H1 (cell line): ENCODE data around the gene MIER2. TPM values are rescaled to one million over a fixed set of nuclear protein-coding genes. Genes with fewer than 3 reads are reported as not detected.

Experiments used
- CTCF ChIA-PET: fragments of 300-600 bp; sonication (Branson Sonifier 250); formaldehyde crosslinking; loops from one replicate; lab custom pipeline; 2021; ENCODE audit not compliant: partially characterized antibody; lab: Charles Lee
- POLR2A ChIA-PET: fragments of 300-600 bp; sonication (Branson Sonifier 250); formaldehyde crosslinking; loops from one replicate; lab custom pipeline; 2021; ENCODE audit warnings: inconsistent platforms; ENCODE audit not compliant: partially characterized antibody; lab: Charles Lee
- DNase-seq, 2 experiments: peaks; one replicate each; pipeline versions ENCODE4 v3.0.0 to v3.0.0-alpha.2; 2010 to 2022; ENCODE audit warnings: low spot score in 2 of 2, low read depth in 1 of 2, mixed read lengths in 1 of 2
- FAIRE-seq: peaks from 2 replicates; lab custom pipeline; 2011; peaks lifted over from hg19 to GRCh38; lab: Jason Lieb, UNC
- H2AFZ ChIP-seq: 2 replicates; pipeline ENCODE4 v1.8.1; 2012; ENCODE audit warnings: low read length, inconsistent platforms
- H2AK5ac ChIP-seq: 2 replicates; pipeline ENCODE4 v1.6.1; 2013; ENCODE audit warnings: low read depth, low read length
- H2BK120ac ChIP-seq: replicated peaks from 2 replicates; pipeline ENCODE3; 2013; ENCODE audit warnings: low read depth, low read length, inconsistent platforms
- H2BK12ac ChIP-seq: 2 replicates; pipeline ENCODE4 v1.6.1; 2013; ENCODE audit warnings: low read depth, low read length
- H2BK15ac ChIP-seq: 2 replicates; pipeline ENCODE4 v1.6.1; 2013; ENCODE audit warnings: low read length
- H2BK20ac ChIP-seq: 2 replicates; pipeline ENCODE4 v1.6.1; 2013; ENCODE audit warnings: low read length
- H2BK5ac ChIP-seq: 2 replicates; pipeline ENCODE4 v1.6.1; 2013; ENCODE audit warnings: low read depth, low read length
- H3K14ac ChIP-seq: 2 replicates; pipeline ENCODE4 v1.6.1; 2013; ENCODE audit warnings: inconsistent platforms; ENCODE audit not compliant: insufficient read length
- H3K18ac ChIP-seq: 2 replicates; pipeline ENCODE4 v1.6.1; 2013; ENCODE audit warnings: low read length; ENCODE audit errors: extremely low read depth
- H3K23ac ChIP-seq: 2 replicates; pipeline ENCODE4 v1.6.1; 2013; ENCODE audit warnings: inconsistent platforms; ENCODE audit not compliant: insufficient read length
- H3K23me2 ChIP-seq: 2 replicates; pipeline ENCODE4 v1.6.1; 2013; ENCODE audit warnings: low read depth, low read length
- H3K27ac ChIP-seq: 2 replicates; pipeline ENCODE4 v1.6.1; 2011; ENCODE audit warnings: low read depth, low read length, inconsistent platforms
- H3K27me3 ChIP-seq, 4 experiments: replicated peaks in 1 of 4; 1 replicate in 1 of 4; 2 replicates in 3 of 4; pipeline versions ENCODE4 v1.6.1 to v1.8.1; 2011 to 2013; ENCODE audit warnings: low read length in 3 of 4, mild to moderate bottlenecking in 3 of 4, inconsistent platforms in 2 of 4, mixed read lengths in 2 of 4, moderate library complexity in 1 of 4; ENCODE audit not compliant: control insufficient read depth in 3 of 4, insufficient read depth in 3 of 4; ENCODE audit errors: extremely low read depth in 1 of 4
- H3K36me3 ChIP-seq, 4 experiments: 2 replicates each; pipeline versions ENCODE4 v1.6.1 to v1.8.1; 2011 to 2013; ENCODE audit warnings: mild to moderate bottlenecking in 4 of 4, low read length in 3 of 4, moderate library complexity in 2 of 4, control low read depth in 1 of 4, inconsistent platforms in 1 of 4; ENCODE audit not compliant: insufficient read depth in 4 of 4, control insufficient read depth in 2 of 4
- H3K4ac ChIP-seq: replicated peaks from 2 replicates; pipeline ENCODE3; 2013; ENCODE audit warnings: low read length, low read depth, mixed read lengths, inconsistent platforms; ENCODE audit not compliant: insufficient read length
- H3K4me1 ChIP-seq, 4 experiments: replicated peaks in 1 of 4; 1 replicate in 1 of 4; 2 replicates in 3 of 4; pipeline versions ENCODE4 v1.6.1 to v1.8.1; 2011 to 2013; ENCODE audit warnings: low read length in 3 of 4, inconsistent platforms in 2 of 4, mixed read lengths in 1 of 4; ENCODE audit not compliant: insufficient read depth in 4 of 4, control insufficient read depth in 3 of 4
- H3K4me2 ChIP-seq, 2 experiments: 2 replicates each; pipeline versions ENCODE4 v1.6.1 to v1.8.1; 2011 to 2013; ENCODE audit warnings: low read depth in 2 of 2, low read length in 2 of 2, control low read depth in 1 of 2, inconsistent platforms in 1 of 2, mild to moderate bottlenecking in 1 of 2; ENCODE audit not compliant: insufficient read depth in 1 of 2
- H3K4me3 ChIP-seq, 4 experiments: fragments of 200-600, 300-600 bp in 1 of 4; sonication (generic), shearing (Covaris generic), sonication (Bioruptor Twin) in 1 of 4; 2 replicates each; pipeline versions ENCODE4 v1.5.1 to v1.8.1; 2011 to 2016; ENCODE audit warnings: low read length in 4 of 4, low read depth in 3 of 4, control low read depth in 2 of 4, inconsistent platforms in 2 of 4, mild to moderate bottlenecking in 2 of 4, mixed read lengths in 1 of 4, moderate library complexity in 1 of 4; ENCODE audit not compliant: insufficient read depth in 2 of 4; ENCODE audit errors: extremely low read depth in 1 of 4
- H3K56ac ChIP-seq: replicated peaks from 2 replicates; pipeline ENCODE3; 2013; ENCODE audit warnings: low read depth, mild to moderate bottlenecking, mixed read lengths, low read length, inconsistent platforms; ENCODE audit not compliant: insufficient read length
- H3K79me1 ChIP-seq: 2 replicates; pipeline ENCODE4 v1.6.1; 2013; ENCODE audit warnings: low read depth, low read length, control low read depth
- H3K79me2 ChIP-seq, 2 experiments: 2 replicates each; pipeline versions ENCODE4 v1.6.1 to v1.8.1; 2012 to 2013; ENCODE audit warnings: low read length in 2 of 2, mild to moderate bottlenecking in 2 of 2, inconsistent platforms in 1 of 2; ENCODE audit not compliant: insufficient read depth in 2 of 2, control insufficient read depth in 1 of 2
- H3K9ac ChIP-seq, 4 experiments: replicated peaks in 1 of 4; 1 replicate in 1 of 4; 2 replicates in 3 of 4; pipeline versions ENCODE4 v1.6.1 to v1.8.1; 2011 to 2013; ENCODE audit warnings: low read depth in 3 of 4, low read length in 3 of 4, control low read depth in 2 of 4, mild to moderate bottlenecking in 2 of 4, moderate library complexity in 2 of 4, inconsistent platforms in 1 of 4; ENCODE audit errors: extremely low read depth in 1 of 4
- H3K9me3 ChIP-seq, 2 experiments: 2 replicates each; pipeline versions ENCODE4 v1.6.1 to v1.8.1; 2012 to 2013; ENCODE audit warnings: mild to moderate bottlenecking in 2 of 2, moderate library complexity in 2 of 2, control low read depth in 1 of 2, inconsistent platforms in 1 of 2, low read depth in 1 of 2, low read length in 1 of 2, mixed read lengths in 1 of 2; ENCODE audit not compliant: insufficient read depth in 2 of 2
- H4K20me1 ChIP-seq, 2 experiments: replicated peaks in 1 of 2; 2 replicates each; pipeline versions ENCODE3 to v1.8.1; 2011 to 2013; ENCODE audit warnings: inconsistent platforms in 2 of 2, low read length in 2 of 2, mild to moderate bottlenecking in 1 of 2; ENCODE audit not compliant: insufficient read depth in 2 of 2, control insufficient read depth in 1 of 2
- H4K5ac ChIP-seq: 2 replicates; pipeline ENCODE4 v1.6.1; 2013; ENCODE audit warnings: low read length, low read depth, mixed read lengths, inconsistent platforms; ENCODE audit not compliant: insufficient read length
- H4K8ac ChIP-seq: 2 replicates; pipeline ENCODE4 v1.8.0; 2013; ENCODE audit warnings: mild to moderate bottlenecking, moderate library complexity, low read length, inconsistent platforms; ENCODE audit not compliant: insufficient read depth; ENCODE audit errors: extremely low read depth
- H4K91ac ChIP-seq: replicated peaks from 2 replicates; pipeline ENCODE3; 2013; ENCODE audit warnings: low read length, mixed read lengths, inconsistent platforms; ENCODE audit not compliant: insufficient read length
- BRCA1 ChIP-seq: IDR thresholded peaks from 2 replicates; pipeline ENCODE4 v1.6.1; 2012; ENCODE audit warnings: low read depth, low read length, improper control_type of control experiment
- NANOG ChIP-seq: IDR thresholded peaks from 2 replicates; pipeline ENCODE4 v1.6.1; 2011; ENCODE audit warnings: low read length, low read depth, mild to moderate bottlenecking, inconsistent platforms; ENCODE audit not compliant: insufficient read depth, poor library complexity, severe bottlenecking
- TAF7 ChIP-seq: optimal IDR thresholded peaks from 2 replicates; pipeline ENCODE3; 2011; ENCODE audit warnings: low read depth, mild to moderate bottlenecking, inconsistent platforms, low read length, moderate library complexity, borderline replicate concordance
- WGBS, 2 experiments: shearing (Covaris generic) in 1 of 2; methylation state at CpG; one replicate each; pipeline versions ENCODE4 v1.1.6 to v1.1.7; 2013 to 2015; ENCODE audit warnings: low lambda C conversion rate in 2 of 2, mixed read lengths in 2 of 2, inconsistent platforms in 1 of 2, low coverage in 1 of 2, missing lambda C conversion rate in 1 of 2; ENCODE audit not compliant: insufficient replicate concordance in 2 of 2, insufficient coverage in 1 of 2, insufficient read length in 1 of 2; ENCODE audit errors: extremely low coverage in 1 of 2, missing lambda C conversion rate in 1 of 2; 5-methylcytosine and 5-hydroxymethylcytosine counted together
- polyA plus RNA-seq, 7 experiments: library from polyadenylated mRNA; depleted of rRNA in 3 of 7; stranded (reverse) in 5 of 7; unstranded in 2 of 7; fragments of >200 nt in 5 of 7; fragments of 200-250 nt in 2 of 7; gene quantifications; 1 replicate in 5 of 7; 2 replicates in 1 of 7; 4 replicates in 1 of 7; pipeline versions ENCODE4 v1.2.1 to v1.2.3, GENCODE V29; 2011 to 2013; ENCODE audit warnings: missing spikeins in 2 of 7, mixed read lengths in 2 of 7
- total RNA-seq: library from RNA; stranded (reverse); fragmentation: NEBNext Ultra II Directional; extraction: Animal tissue kit (Norgen Biotek cat#: 25700); gene quantifications from 2 replicates; pipeline ENCODE4 v1.2.1, GENCODE V29; 2021

MIER2 gene
- total and polyA plus RNA-seq, 2 of the 8 experiments (the other 6 are each of a cell fraction or from before 2014, with no cell fraction given): 30.3 to 48.3 TPM

- no peak overlapping the region for H4K8ac ChIP-seq
- no peak overlapping the region for H2BK20ac ChIP-seq
- no peaks in the 10 kb centered on the region for H3K79me2 ChIP-seq
- H4K20me1 ChIP-seq: peaks cover 0 to 3% of the 10 kb centered on the region in 2 experiments
- no peak for DNase-seq
- H2AK5ac ChIP-seq: no peak overlapping the region
- no peak overlapping the region for H3K4ac ChIP-seq
- WGBS, 2 experiments: 90% methylated on average over 4 of the region's 4 CpGs; no CpG with 5 or more reads in 1 of the 2 experiments
- peaks cover 0 to 9% of the 10 kb centered on the region in 2 experiments; a peak in 2 of 4 replicates for H3K9me3 ChIP-seq
- no peak overlapping the region for H3K27ac ChIP-seq
- ChIA-PET CTCF (no interaction called here), POLR2A (no interaction called here)
- no peak overlapping the region for H2BK5ac ChIP-seq
- H3K27me3 ChIP-seq: no peaks in the 10 kb centered on the region; a peak in 2 of 7 replicates
- H3K14ac ChIP-seq: no peak overlapping the region
- H2AFZ ChIP-seq: no peak overlapping the region
- H4K91ac ChIP-seq: no peak overlapping the region
- no peak overlapping the region for H2BK12ac ChIP-seq
- no peak for TF ChIP-seq BRCA1
- no peak for TF ChIP-seq TAF7
- no peak for TF ChIP-seq NANOG
- H3K9ac ChIP-seq: no peak overlapping the region
- no peak overlapping the region for H3K4me2 ChIP-seq
- H3K18ac ChIP-seq: no peak overlapping the region
- no peaks in the 10 kb centered on the region; the same call in 1 of the 2 replicates for H3K79me1 ChIP-seq
- no peak overlapping the region for H2BK120ac ChIP-seq
- H3K4me1 ChIP-seq: no peaks in the 10 kb centered on the region
- no peaks in the 10 kb centered on the region for H3K23me2 ChIP-seq
- H3K56ac ChIP-seq: no peak overlapping the region
- FAIRE-seq: no peak
- H3K36me3 ChIP-seq: no peaks in the 10 kb centered on the region
- H3K23ac ChIP-seq: no peak overlapping the region
- H2BK15ac ChIP-seq: no peak overlapping the region
- no peak overlapping the region for H3K4me3 ChIP-seq
- H4K5ac ChIP-seq: no peak overlapping the region
Observed at GRCh38 chr19:355134-355533, 10.5 kb upstream of the MIER2 start.
